ENCODE data around the gene LDLRAD2. TPM values are rescaled to one million over a fixed set of nuclear protein-coding genes. Genes with fewer than 3 reads are reported as not detected.

LDLRAD2 gene
- total and polyA plus RNA-seq, 2 donors (not counting 1 experiment from before 2014, with no cell fraction given) = not detected

- H3K4me3 ChIP-seq (replicated peaks in 1 of 4; ENCODE audit: control extremely low read depth in 1 of 4, insufficient read depth in 1 of 4, low read depth in 3 of 4, low read length in 4 of 4) = no peak overlapping the region
- H2AFZ ChIP-seq (ENCODE audit: low read length) = no peak overlapping the region
- no peak overlapping the region for H3K27ac ChIP-seq (ENCODE audit: insufficient read depth, low read length)
- peaks cover 11% of the 10 kb centered on the region for H3K4me1 ChIP-seq (ENCODE audit: control insufficient read depth, extremely low read depth, insufficient read depth, low read length)
- no peaks in the 10 kb centered on the region for H3K9me3 ChIP-seq (ENCODE audit: control insufficient read depth, insufficient read depth, low read depth, low read length)
- H3K36me3 ChIP-seq (ENCODE audit: control insufficient read depth, insufficient read depth, low read length) = peaks cover 48% of the 10 kb centered on the region
- TF ChIP-seq EZH2 (IDR thresholded peaks at IDR 0.05; ENCODE audit: low read length, missing control alignments) = no peak
- no peak for TF ChIP-seq CTCF (conservative IDR thresholded peaks at IDR 0.05 in 1 of 2, IDR thresholded peaks at IDR 0.05 in 1 of 2; ENCODE audit: low read depth in 1 of 2, low read length in 2 of 2)
- DNase-seq (ENCODE audit: low read depth in 2 of 2) = no peak
- no peaks in the 10 kb centered on the region for H3K79me2 ChIP-seq (ENCODE audit: control insufficient read depth, insufficient read depth, low read length)
- H3K4me2 ChIP-seq (ENCODE audit: extremely low read depth, insufficient read depth, low read length) = no peak overlapping the region
- no peaks in the 10 kb centered on the region for H4K20me1 ChIP-seq (ENCODE audit: control insufficient read depth, extremely low read depth, insufficient read depth, low read length)
- no peaks in the 10 kb centered on the region for H3K27me3 ChIP-seq (ENCODE audit: control insufficient read depth, insufficient read depth, low read length)
- no peak overlapping the region for H3K9ac ChIP-seq (ENCODE audit: insufficient read depth, low read length)
Observed at GRCh38 chr1:21873761-21874160, 61.7 kb downstream of the LDLRAD2 start.

- no peaks in the 10 kb centered on the region for H4K20me1 ChIP-seq (ENCODE audit: control insufficient read depth, extremely low read depth, insufficient read depth, low read length)
- H3K9ac ChIP-seq (ENCODE audit: insufficient read depth, low read length) = no peak overlapping the region
- TF ChIP-seq EZH2 (IDR thresholded peaks at IDR 0.05; ENCODE audit: low read length, missing control alignments) (no peak), CTCF (conservative IDR thresholded peaks at IDR 0.05 in 1 of 2, IDR thresholded peaks at IDR 0.05 in 1 of 2; ENCODE audit: low read depth in 1 of 2, low read length in 2 of 2) (no peak)
- DNase-seq (ENCODE audit: low read depth in 2 of 2) = no peak
- H2AFZ ChIP-seq (ENCODE audit: low read length) = no peak overlapping the region
- H3K36me3 ChIP-seq (ENCODE audit: control insufficient read depth, insufficient read depth, low read length) = peaks cover 54% of the 10 kb centered on the region
- H3K9me3 ChIP-seq (ENCODE audit: control insufficient read depth, insufficient read depth, low read depth, low read length) = no peaks in the 10 kb centered on the region
- H3K27me3 ChIP-seq (ENCODE audit: control insufficient read depth, insufficient read depth, low read length) = no peaks in the 10 kb centered on the region
- peaks cover 11% of the 10 kb centered on the region for H3K4me1 ChIP-seq (ENCODE audit: control insufficient read depth, extremely low read depth, insufficient read depth, low read length)
- no peaks in the 10 kb centered on the region for H3K79me2 ChIP-seq (ENCODE audit: control insufficient read depth, insufficient read depth, low read length)
- H3K4me2 ChIP-seq (ENCODE audit: extremely low read depth, insufficient read depth, low read length) = no peak overlapping the region
- no peak overlapping the region for H3K4me3 ChIP-seq (replicated peaks in 1 of 4; ENCODE audit: control extremely low read depth in 1 of 4, insufficient read depth in 1 of 4, low read depth in 3 of 4, low read length in 4 of 4)
- no peak overlapping the region for H3K27ac ChIP-seq (ENCODE audit: insufficient read depth, low read length)
Observed at GRCh38 chr1:21874328-21874727, 62.3 kb downstream of the LDLRAD2 start.

Other genes starting within 250 kb of the LDLRAD2 start
- under 0.01 and 0.26 TPM in 2 replicates for gene RAP1GAP, start 142.9 kb upstream of the LDLRAD2 start, total RNA-seq
- gene RAP1GAP, start 142.9 kb upstream of the LDLRAD2 start, polyA plus RNA-seq = 0.02 and 0.05 TPM in 2 replicates
- 34.9 and 45.6 TPM in 2 replicates for gene USP48, start 29.1 kb upstream of the LDLRAD2 start, total RNA-seq
- 28.6 and 34.1 TPM in 2 replicates for gene USP48, start 29.1 kb upstream of the LDLRAD2 start, polyA plus RNA-seq
- 49.8 and 88.4 TPM in 2 replicates for gene HSPG2, start 125.0 kb downstream of the LDLRAD2 start, total RNA-seq
- 21.2 and 40.7 TPM in 2 replicates for gene HSPG2, start 125.0 kb downstream of the LDLRAD2 start, polyA plus RNA-seq
- gene CELA3B, start 164.8 kb downstream of the LDLRAD2 start, total RNA-seq = not detected in 2 replicates
- not detected in 2 replicates for gene CELA3B, start 164.8 kb downstream of the LDLRAD2 start, polyA plus RNA-seq
- not detected in 2 replicates for gene CELA3A, start 189.4 kb downstream of the LDLRAD2 start, total RNA-seq
- not detected in 2 replicates for gene CELA3A, start 189.4 kb downstream of the LDLRAD2 start, polyA plus RNA-seq
- gene CDC42, start 240.4 kb downstream of the LDLRAD2 start, total RNA-seq = 143 and 325 TPM in 2 replicates
- gene CDC42, start 240.4 kb downstream of the LDLRAD2 start, polyA plus RNA-seq = 400 and 446 TPM in 2 replicates

Data from fibroblast of lung (primary cell).